ENCODE data around the gene SLC6A15. TPM values are rescaled to one million over a fixed set of nuclear protein-coding genes. Genes with fewer than 3 reads are reported as not detected.

Gene SLC6A15
- total and polyA plus RNA-seq, 4 donors, result not detected

GRCh38 chr12:84891106-84891838 lies 21.3 kb downstream of the SLC6A15 start:
- Histone ChIP-seq H3K36me3 (ENCODE audit: control insufficient read depth in 4 of 4, insufficient read depth in 3 of 4, low read depth in 1 of 4, low read length in 3 of 4) (no peaks in the 10 kb centered on the region), H3K9ac (ENCODE audit: low read depth in 1 of 2, low read length in 2 of 2) (no peak overlapping the region), H3K4me3 (ENCODE audit: low read depth in 1 of 3, low read length in 3 of 3) (no peak overlapping the region), H3K9me3 (ENCODE audit: control insufficient read depth in 4 of 4, low read length in 3 of 4) (no peaks in the 10 kb centered on the region), H3K4me1 (ENCODE audit: control insufficient read depth in 4 of 4, insufficient read depth in 4 of 4, low read length in 3 of 4) (no peaks in the 10 kb centered on the region), H3K27me3 (ENCODE audit: control insufficient read depth in 4 of 4, insufficient read depth in 4 of 4, low read length in 3 of 4) (peaks cover 0 to 7% (median 0%) of the 10 kb centered on the region in 4 donors), H3K27ac (ENCODE audit: low read depth in 1 of 2, low read length in 2 of 2) (no peak overlapping the region)
- WGBS, result 55% methylated on average over 5 of the region's 5 CpGs
- TF ChIP-seq REST (IDR thresholded peaks at IDR 0.05) (no peak), RAD21 (IDR thresholded peaks at IDR 0.05) (no peak), NR2F2 (IDR thresholded peaks at IDR 0.05) (no peak), MAX (IDR thresholded peaks at IDR 0.05) (no peak), JUND (IDR thresholded peaks at IDR 0.05) (no peak), ATF3 (IDR thresholded peaks at IDR 0.05) (no peak), GABPA (IDR thresholded peaks at IDR 0.05 in 1 of 2, conservative IDR thresholded peaks at IDR 0.05 in 1 of 2) (no peak), YY1 (IDR thresholded peaks at IDR 0.05) (no peak), ZBTB33 (IDR thresholded peaks at IDR 0.05) (no peak), HNF4A (conservative IDR thresholded peaks at IDR 0.05) (no peak), FOXA1 (IDR thresholded peaks at IDR 0.05) (no peak), HNF4G (IDR thresholded peaks at IDR 0.05) (no peak), CTCF (IDR thresholded peaks at IDR 0.05; ENCODE audit: low read depth, low read length, missing input control) (no peak), SP1 (IDR thresholded peaks at IDR 0.05) (no peak)
- DNase-seq (ENCODE audit: low spot score), result no peak

GRCh38 chr12:84889818-84890217 lies 22.8 kb downstream of the SLC6A15 start:
- H3K36me3 ChIP-seq (ENCODE audit: control insufficient read depth in 4 of 4, insufficient read depth in 3 of 4, low read depth in 1 of 4, low read length in 3 of 4), result no peaks in the 10 kb centered on the region
- no peaks in the 10 kb centered on the region for H3K4me1 ChIP-seq (ENCODE audit: control insufficient read depth in 4 of 4, insufficient read depth in 4 of 4, low read length in 3 of 4)
- peaks cover 0 to 7% (median 0%) of the 10 kb centered on the region in 4 donors for H3K27me3 ChIP-seq (ENCODE audit: control insufficient read depth in 4 of 4, insufficient read depth in 4 of 4, low read length in 3 of 4)
- WGBS, result 62% methylated on average over 2 of the region's 2 CpGs
- no peak overlapping the region for H3K27ac ChIP-seq (ENCODE audit: low read depth in 1 of 2, low read length in 2 of 2)
- no peak overlapping the region for H3K4me3 ChIP-seq (ENCODE audit: low read depth in 1 of 3, low read length in 3 of 3)
- no peak overlapping the region for H3K9ac ChIP-seq (ENCODE audit: low read depth in 1 of 2, low read length in 2 of 2)
- H3K9me3 ChIP-seq (ENCODE audit: control insufficient read depth in 4 of 4, low read length in 3 of 4), result no peaks in the 10 kb centered on the region
- DNase-seq (ENCODE audit: low spot score), result no peak
- TF ChIP-seq HNF4G (IDR thresholded peaks at IDR 0.05), result no peak
- TF ChIP-seq FOXA2 (IDR thresholded peaks at IDR 0.05), result no peak
- no peak for TF ChIP-seq MAX (IDR thresholded peaks at IDR 0.05)
- no peak for TF ChIP-seq GABPA (IDR thresholded peaks at IDR 0.05 in 1 of 2, conservative IDR thresholded peaks at IDR 0.05 in 1 of 2)
- TF ChIP-seq CTCF (IDR thresholded peaks at IDR 0.05; ENCODE audit: low read depth, low read length, missing input control), result no peak
- TF ChIP-seq RAD21 (IDR thresholded peaks at IDR 0.05), result no peak
- no peak for TF ChIP-seq JUND (IDR thresholded peaks at IDR 0.05)
- no peak for TF ChIP-seq REST (IDR thresholded peaks at IDR 0.05)
- TF ChIP-seq HNF4A (conservative IDR thresholded peaks at IDR 0.05), result no peak
- TF ChIP-seq SP1 (IDR thresholded peaks at IDR 0.05), result no peak
- no peak for TF ChIP-seq NR2F2 (IDR thresholded peaks at IDR 0.05)
- TF ChIP-seq RXRA (IDR thresholded peaks at IDR 0.05), result no peak

All from liver (tissue), 9 donors.